Measurements from ENCODE around the gene RAPGEF3.

The RAPGEF3 gene

DNA sequence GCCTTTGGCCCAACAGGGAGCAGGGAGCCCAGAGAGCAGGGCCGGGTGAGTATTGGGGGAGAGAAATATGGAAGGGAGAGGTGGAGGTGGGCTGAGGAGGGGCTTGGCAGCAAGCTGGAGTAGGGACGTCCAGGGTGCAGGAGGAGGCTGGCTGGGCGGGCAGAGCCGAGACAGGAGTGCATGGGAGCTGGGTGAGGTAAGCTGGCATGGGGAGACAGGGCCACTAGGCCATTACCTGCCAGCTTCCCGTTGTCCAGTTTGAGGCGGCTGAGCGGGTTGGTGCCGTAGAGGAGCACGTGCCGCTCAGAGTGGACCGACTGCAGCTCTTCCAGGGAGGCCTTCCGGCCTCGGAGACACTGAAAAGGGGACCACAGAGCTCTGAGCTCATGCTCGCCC is 32.7 kb upstream of the RAPGEF3 start:
- no peaks in the 10 kb centered on the region for H3K9me3 ChIP-seq (ENCODE audit: insufficient read depth, low read length, severe bottlenecking)
- TF ChIP-seq EZH2 (IDR thresholded peaks at IDR 0.05; ENCODE audit: borderline replicate concordance, low read depth, low read length, severe bottlenecking) (no peak), CTCF (IDR thresholded peaks at IDR 0.05; ENCODE audit: borderline replicate concordance, extremely low read depth, low read length, poor library complexity, severe bottlenecking) (no peak)
- no peaks in the 10 kb centered on the region for H3K27me3 ChIP-seq (ENCODE audit: insufficient read depth, low read length, poor library complexity)
- no peaks in the 10 kb centered on the region for H3K79me2 ChIP-seq (ENCODE audit: insufficient read depth, low read length)
- H2AFZ ChIP-seq (ENCODE audit: low read depth, low read length): no peak overlapping the region
- H3K36me3 ChIP-seq (ENCODE audit: insufficient read depth, low read length): 0 out of 2 replicates have a peak, but pooled peaks cover 11% of the 10 kb centered on the region
- no peaks in the 10 kb centered on the region; the same call in 1 of the 2 replicates for H4K20me1 ChIP-seq (ENCODE audit: insufficient read depth, low read length)
- H3K9ac ChIP-seq (ENCODE audit: low read depth, low read length): no peak overlapping the region
- no peak overlapping the region for H3K4me2 ChIP-seq (ENCODE audit: insufficient read depth, low read length)
- no peaks in the 10 kb centered on the region for H3K4me1 ChIP-seq (ENCODE audit: insufficient read depth, low read length)
- ATAC-seq (ENCODE audit: insufficient read depth, low read depth) (no peak), DNase-seq (no peak)
- no peak overlapping the region for H3K4me3 ChIP-seq (ENCODE audit: low read depth in 1 of 2, low read length in 2 of 2)
- no peak overlapping the region for H3K27ac ChIP-seq (ENCODE audit: low read length)

GRCh38 chr12:47790676-47791350 is 32.1 kb upstream of the RAPGEF3 start:
- Histone ChIP-seq H3K9ac (ENCODE audit: low read depth, low read length) (no peak overlapping the region), H3K79me2 (ENCODE audit: insufficient read depth, low read length) (no peaks in the 10 kb centered on the region), H3K4me1 (ENCODE audit: insufficient read depth, low read length) (no peaks in the 10 kb centered on the region), H4K20me1 (ENCODE audit: insufficient read depth, low read length) (no peaks in the 10 kb centered on the region; the same call in 1 of the 2 replicates), H3K9me3 (ENCODE audit: insufficient read depth, low read length, severe bottlenecking) (no peaks in the 10 kb centered on the region), H3K36me3 (ENCODE audit: insufficient read depth, low read length) (0 out of 2 replicates have a peak, but pooled peaks cover 11% of the 10 kb centered on the region), H2AFZ (ENCODE audit: low read depth, low read length) (no peak overlapping the region), H3K27me3 (ENCODE audit: insufficient read depth, low read length, poor library complexity) (no peaks in the 10 kb centered on the region), H3K4me2 (ENCODE audit: insufficient read depth, low read length) (no peak overlapping the region), H3K4me3 (ENCODE audit: low read depth in 1 of 2, low read length in 2 of 2) (no peak overlapping the region), H3K27ac (ENCODE audit: low read length) (no peak overlapping the region)
- TF ChIP-seq CTCF (IDR thresholded peaks at IDR 0.05; ENCODE audit: borderline replicate concordance, extremely low read depth, low read length, poor library complexity, severe bottlenecking): no peak
- no peak for TF ChIP-seq EZH2 (IDR thresholded peaks at IDR 0.05; ENCODE audit: borderline replicate concordance, low read depth, low read length, severe bottlenecking)
- DNase-seq (no peak), ATAC-seq (ENCODE audit: insufficient read depth, low read depth) (no peak)

DNA sequence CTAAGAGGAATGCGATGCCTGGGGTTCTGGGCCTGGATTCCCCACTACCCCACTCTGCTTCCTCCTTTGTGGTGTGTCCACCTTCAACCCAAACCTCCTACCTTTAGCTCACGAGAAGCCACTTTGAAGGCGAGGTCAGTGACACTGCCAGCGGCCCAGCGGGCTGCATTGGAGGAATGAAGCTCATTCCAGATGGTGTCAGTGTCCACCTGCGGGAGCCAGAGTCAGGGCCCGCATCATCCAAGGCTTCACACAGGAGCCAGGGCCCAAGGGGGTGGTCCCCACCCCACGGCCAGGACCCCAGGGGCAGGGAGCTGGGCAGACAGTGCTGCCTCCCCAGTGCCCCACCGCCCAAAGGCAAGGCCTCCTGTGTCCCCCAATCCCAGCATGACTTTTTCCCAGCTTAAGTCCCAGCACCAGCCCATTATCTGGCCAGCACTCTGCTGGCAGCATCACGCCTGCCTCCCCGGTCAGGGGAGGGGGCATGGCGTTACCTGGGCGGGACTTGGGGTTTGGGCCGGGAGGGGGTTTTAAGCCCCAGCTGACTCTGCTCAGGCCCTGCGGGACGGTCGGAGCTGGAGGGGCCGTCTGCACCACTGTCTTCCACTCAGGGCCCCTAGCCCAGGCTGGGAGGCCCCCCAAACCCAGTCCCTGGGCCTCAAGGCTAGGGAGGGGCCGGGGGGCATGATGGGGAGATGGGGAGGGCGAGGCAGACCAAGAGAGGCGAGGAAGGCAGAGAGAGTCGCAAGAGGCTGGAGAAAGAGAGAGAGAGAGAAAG is 31.2 kb upstream of the RAPGEF3 start:
- no peaks in the 10 kb centered on the region for H3K9me3 ChIP-seq (ENCODE audit: insufficient read depth, low read length, severe bottlenecking)

More for the DNA sequence above, 31.2 kb upstream of the RAPGEF3 start:
- no peak for ATAC-seq (ENCODE audit: insufficient read depth, low read depth)
- no peaks in the 10 kb centered on the region for H3K4me1 ChIP-seq (ENCODE audit: insufficient read depth, low read length)
- no peak overlapping the region for H3K4me2 ChIP-seq (ENCODE audit: insufficient read depth, low read length)
- no peaks in the 10 kb centered on the region; the same call in 1 of the 2 replicates for H4K20me1 ChIP-seq (ENCODE audit: insufficient read depth, low read length)
- peaks cover 18% of the 10 kb centered on the region for H3K36me3 ChIP-seq (ENCODE audit: insufficient read depth, low read length)
- H3K27me3 ChIP-seq (ENCODE audit: insufficient read depth, low read length, poor library complexity): no peaks in the 10 kb centered on the region
- no peak overlapping the region for H3K9ac ChIP-seq (ENCODE audit: low read depth, low read length)
- H2AFZ ChIP-seq (ENCODE audit: low read depth, low read length): no peak overlapping the region
- TF ChIP-seq EZH2 (IDR thresholded peaks at IDR 0.05; ENCODE audit: borderline replicate concordance, low read depth, low read length, severe bottlenecking) (no peak), CTCF (IDR thresholded peaks at IDR 0.05; ENCODE audit: borderline replicate concordance, extremely low read depth, low read length, poor library complexity, severe bottlenecking) (no peak)
- no peak overlapping the region for H3K27ac ChIP-seq (ENCODE audit: low read length)
- no peaks in the 10 kb centered on the region for H3K79me2 ChIP-seq (ENCODE audit: insufficient read depth, low read length)
- DNase-seq: no peak
- H3K4me3 ChIP-seq (ENCODE audit: low read depth in 1 of 2, low read length in 2 of 2): no peak overlapping the region
